A549 (cell line): Measurements from ENCODE around the gene DOCK1. TPM values are rescaled to one million over a fixed set of nuclear protein-coding genes. Genes with fewer than 3 reads are reported as not detected.

ENCODE experiments used
- ATAC-seq, 2 experiments: fragments of 200-7000 bp in 1 of 2; fragments of >200 bp in 1 of 2; cut with Nextera tagmentation in 1 of 2; cut with Tn5 transposase in 1 of 2; 3 replicates each; pipeline versions ENCODE4 v1.8.0 to v1.9.1; 2018 to 2020; ENCODE audit warnings: mild to moderate bottlenecking in 1 of 2, moderate library complexity in 1 of 2
- CTCF ChIA-PET: fragments of 300-600 bp; sonication (Branson Sonifier 250); formaldehyde crosslinking; extraction: SDS; loops from one replicate; lab custom pipeline; 2021; ENCODE audit warnings: antibody characterized with exemption, inconsistent platforms; lab: Yijun Ruan, JAX
- POLR2A ChIA-PET: fragments of 350-600 bp; formaldehyde crosslinking; extraction: SDS; loops from one replicate; lab custom pipeline; 2021; ENCODE audit warnings: antibody characterized with exemption, inconsistent platforms; lab: Yijun Ruan, JAX
- DNase-seq, 2 experiments: peaks; one replicate each; pipeline versions ENCODE4 v3.0.0 to v3.0.0-alpha.2; 2011 to 2016; ENCODE audit warnings: low read depth in 1 of 2, low spot score in 1 of 2
- FAIRE-seq: peaks from 2 replicates; lab custom pipeline; 2011; peaks lifted over from hg19 to GRCh38; lab: Jason Lieb, UNC
- H3K27ac ChIP-seq, 2 experiments: fragments of >200 bp; sonication (Bioruptor Twin); formaldehyde crosslinking; 3 replicates each; pipeline ENCODE4 v1.5.1; 2016 to 2017
- H3K4me1 ChIP-seq: fragments of >200 bp; sonication (Bioruptor Twin); formaldehyde crosslinking; 3 replicates; pipeline ENCODE4 v1.6.1; 2016
- H3K4me2 ChIP-seq: fragments of >200 bp; sonication (Bioruptor Twin); formaldehyde crosslinking; 3 replicates; pipeline ENCODE4 v1.6.1; 2016
- H3K4me3 ChIP-seq: fragments of >200 bp; sonication (Bioruptor Twin); formaldehyde crosslinking; 3 replicates; pipeline ENCODE4 v1.5.1; 2016
- H3K9me3 ChIP-seq: fragments of >200 bp; sonication (Bioruptor Twin); formaldehyde crosslinking; 3 replicates; pipeline ENCODE4 v1.6.1; 2016
- ATOH8 ChIP-seq: fragments of 250-450 bp; sonication (Bioruptor Pico); IDR thresholded peaks from 2 replicates; pipeline ENCODE4 v1.5.0; 2020; ENCODE audit warnings: low read depth, mild to moderate bottlenecking, moderate library complexity
- BCL3 ChIP-seq: fragments of >200 bp; sonication (Bioruptor Twin); formaldehyde crosslinking; IDR thresholded peaks from 3 replicates; pipeline ENCODE4 v1.6.1; 2016
- CBX8 ChIP-seq: fragments of 200-600 bp; sonication (generic); IDR thresholded peaks from 2 replicates; pipeline ENCODE4 v1.6.1; 2016
- CHD2 ChIP-seq: fragments of 150-350 bp; IDR thresholded peaks from 2 replicates; pipeline ENCODE4 v1.6.1; 2014; ENCODE audit warnings: low read length; ENCODE audit not compliant: partially characterized antibody
- CTCF ChIP-seq: fragments of >200 bp; sonication (Bioruptor Twin); formaldehyde crosslinking; IDR thresholded peaks from 3 replicates; pipeline ENCODE4 v1.5.1; 2016
- E2F6 ChIP-seq: IDR thresholded peaks from 2 replicates; pipeline ENCODE4 v1.6.1; 2012; ENCODE audit warnings: low read depth, borderline replicate concordance
- ESRRA ChIP-seq: fragments of 150-350 bp; IDR thresholded peaks from 2 replicates; pipeline ENCODE4 v1.6.1; 2014; ENCODE audit warnings: mild to moderate bottlenecking, low read length, borderline replicate concordance
- FOSL2 ChIP-seq, 2 experiments: fragments of 450-650 bp in 1 of 2; fragments of >200 bp in 1 of 2; sonication (Bioruptor Twin) in 1 of 2; formaldehyde crosslinking; IDR thresholded peaks; 2 replicates each; pipeline versions ENCODE4 v1.5.0 to v1.6.1; 2016 to 2020; ENCODE audit warnings: mild to moderate bottlenecking in 1 of 2, moderate library complexity in 1 of 2
- HMGXB4 ChIP-seq: fragments of 250-450 bp; sonication (Bioruptor Pico); IDR thresholded peaks from 2 replicates; pipeline ENCODE4 v1.5.0; 2021; ENCODE audit warnings: mild to moderate bottlenecking, moderate library complexity, borderline replicate concordance
- JUNB ChIP-seq: fragments of >200 bp; sonication (Bioruptor Twin); formaldehyde crosslinking; IDR thresholded peaks from 2 replicates; pipeline ENCODE4 v1.6.1; 2016
- KDM1A ChIP-seq: fragments of 200-600 bp; sonication (generic); IDR thresholded peaks from 2 replicates; pipeline ENCODE4 v1.6.1; 2016; ENCODE audit warnings: low read depth, mild to moderate bottlenecking
- MAX ChIP-seq: IDR thresholded peaks from 2 replicates; pipeline ENCODE4 v1.6.1; 2012
- POLR2AphosphoS2 ChIP-seq: conservative IDR thresholded peaks from 2 replicates; pipeline ENCODE4 v1.6.1; 2012; ENCODE audit warnings: low read length, improper control_type of control experiment, inconsistent platforms
- RARB ChIP-seq: fragments of 250-450 bp; sonication (Bioruptor Pico); IDR thresholded peaks from 2 replicates; pipeline ENCODE4 v1.8.0; 2021; ENCODE audit warnings: mild to moderate bottlenecking, moderate library complexity
- RCOR1 ChIP-seq: fragments of 150-350 bp; IDR thresholded peaks from 2 replicates; pipeline ENCODE4 v1.6.1; 2014; ENCODE audit warnings: antibody characterized with exemption, low read length, low read depth
- SMC3 ChIP-seq: fragments of >200 bp; sonication (Bioruptor Twin); formaldehyde crosslinking; IDR thresholded peaks from 3 replicates; pipeline ENCODE4 v1.6.1; 2018; ENCODE audit warnings: inconsistent platforms
- ZC3H11A ChIP-seq: fragments of 450-650 bp; IDR thresholded peaks from 2 replicates; pipeline ENCODE4 v1.6.1; 2014; ENCODE audit warnings: antibody characterized with exemption, mild to moderate bottlenecking
- ZNF302 ChIP-seq: fragments of 250-450 bp; sonication (Bioruptor Pico); IDR thresholded peaks from 2 replicates; pipeline ENCODE4 v1.9.0; 2021; ENCODE audit warnings: inconsistent platforms, mild to moderate bottlenecking, moderate library complexity
- whole genome bisulfite sequencing: methylation state at CpG from one replicate; pipeline ENCODE4 v1.1.6; 2017; ENCODE audit errors: missing lambda C conversion rate; 5-methylcytosine and 5-hydroxymethylcytosine counted together
- polyA plus RNA-seq, 4 experiments: library from polyadenylated mRNA; depleted of rRNA in 3 of 4; stranded (reverse); fragments of >200 nt; fragmentation: RNase III in 1 of 4; extraction: RNeasy Plus Mini Kit Qiagen cat#74134 plus additional on column Dnase treatment in 1 of 4; gene quantifications; 2 replicates in 3 of 4; 3 replicates in 1 of 4; pipeline ENCODE4 v1.2.3, GENCODE V29; 2011 to 2017

DOCK1 gene
- polyA plus RNA-seq, 2 of the 4 experiments (the other 2 are of a cell fraction), result 22.6 to 28.2 TPM

GRCh38 chr10:127345231-127345965, 440.2 kb downstream of the DOCK1 start:
- Histone ChIP-seq H3K4me1 (no peaks in the 10 kb centered on the region), H3K4me2 (no peak overlapping the region), H3K27ac (no peak overlapping the region), H3K4me3 (no peak overlapping the region), H3K9me3 (no peaks in the 10 kb centered on the region)
- POLR2A ChIA-PET, result no interaction called here
- FAIRE-seq (no peak), ATAC-seq (no peak), DNase-seq (no peak)
- WGBS, result 89% methylated on average over 13 of the region's 17 CpGs
- CTCF ChIA-PET, result interaction anchor here (1.6 kb wide), 1 partner anchor 10 kb away, joined by 6 read pairs; no protein-coding TSS in a partner anchor
- TF ChIP-seq JUNB, result no peak
- no peak for TF ChIP-seq RARB

GRCh38 chr10:127346604-127347003, 441.4 kb downstream of the DOCK1 start:
- FAIRE-seq (no peak), ATAC-seq (no peak), DNase-seq (no peak)
- ChIA-PET CTCF (no interaction called here), POLR2A (no interaction called here)
- Histone ChIP-seq H3K4me2 (no peak overlapping the region), H3K27ac (no peak overlapping the region), H3K9me3 (no peaks in the 10 kb centered on the region), H3K4me1 (no peaks in the 10 kb centered on the region), H3K4me3 (no peak overlapping the region)
- WGBS, result 90% methylated on average over 11 of the region's 11 CpGs
- TF ChIP-seq E2F6 (no peak), MAX (no peak), ESRRA (no peak), SMC3 (no peak), CHD2 (no peak), CTCF (no peak), JUNB (no peak)

- ChIA-PET POLR2A (no interaction called here), CTCF (no interaction called here)
- DNase-seq (no peak), FAIRE-seq (no peak), ATAC-seq (no peak)
- H3K27ac ChIP-seq, result no peak overlapping the region
- TF ChIP-seq POLR2AphosphoS2, result no peak
- no peak for TF ChIP-seq BCL3
- TF ChIP-seq RCOR1, result no peak
- no peak for TF ChIP-seq HMGXB4 (CRISPR knock-in tag)
- no peak for TF ChIP-seq KDM1A
- TF ChIP-seq ZC3H11A, result no peak
- TF ChIP-seq ZNF302 (CRISPR knock-in tag), result no peak
- TF ChIP-seq ATOH8 (CRISPR knock-in tag), result no peak
- TF ChIP-seq FOSL2 (IDR thresholded peaks at IDR 0.05), result no peak
- TF ChIP-seq FOSL2 (CRISPR knock-in tag; IDR thresholded peaks at IDR 0.05), result no peak
- no peak for TF ChIP-seq CBX8
- H3K4me1 ChIP-seq, result no peaks in the 10 kb centered on the region
- WGBS, result 92% methylated on average over 23 of the region's 23 CpGs
- H3K4me2 ChIP-seq, result no peak overlapping the region
- H3K4me3 ChIP-seq, result no peak overlapping the region
- H3K9me3 ChIP-seq, result no peaks in the 10 kb centered on the region
Observed at GRCh38 chr10:127347202-127347959, 442.2 kb downstream of the DOCK1 start.
